Rectal smooth muscle tissue (tissue), 1 donor: ENCODE results near the gene ATG2A.

Experiments
- H3K27ac ChIP-seq: one replicate; pipeline ENCODE4 v1.7.0; 2013; ENCODE audit warnings: low read depth, low read length, inconsistent platforms
- H3K27me3 ChIP-seq: one replicate; pipeline ENCODE4 v1.7.0; 2013; ENCODE audit warnings: low read length; ENCODE audit not compliant: control insufficient read depth, insufficient read depth
- H3K36me3 ChIP-seq: one replicate; pipeline ENCODE4 v1.7.0; 2013; ENCODE audit warnings: low read length; ENCODE audit not compliant: control insufficient read depth, insufficient read depth
- H3K4me1 ChIP-seq: one replicate; pipeline ENCODE4 v1.7.0; 2013; ENCODE audit warnings: low read length; ENCODE audit not compliant: control insufficient read depth, insufficient read depth
- H3K4me3 ChIP-seq: one replicate; pipeline ENCODE4 v1.7.0; 2013; ENCODE audit warnings: low read length
- H3K9ac ChIP-seq: one replicate; pipeline ENCODE4 v1.7.0; 2013; ENCODE audit warnings: low read length

ATG2A gene

GRCh38 chr11:64933213-64933934 is 16.4 kb upstream of the ATG2A start:
- Histone ChIP-seq H3K27me3 (no peaks in the 10 kb centered on the region), H3K4me1 (no peaks in the 10 kb centered on the region), H3K4me3 (no peak overlapping the region), H3K27ac (no peak overlapping the region), H3K9ac (no peak overlapping the region), H3K36me3 (peaks cover 29% of the 10 kb centered on the region)

- no peaks in the 10 kb centered on the region for H3K27me3 ChIP-seq
- no peaks in the 10 kb centered on the region for H3K4me1 ChIP-seq
- no peak overlapping the region for H3K4me3 ChIP-seq
- H3K9ac ChIP-seq: no peak overlapping the region
- peaks cover 33% of the 10 kb centered on the region for H3K36me3 ChIP-seq
- no peak overlapping the region for H3K27ac ChIP-seq
These were observed 15.3 kb upstream of the ATG2A start for GRCh38 chr11:64932324-64932723.

GRCh38 chr11:64931290-64931689 is 14.3 kb upstream of the ATG2A start:
- Histone ChIP-seq H3K4me3 (no peak overlapping the region), H3K27me3 (no peaks in the 10 kb centered on the region), H3K27ac (no peak overlapping the region), H3K4me1 (no peaks in the 10 kb centered on the region), H3K36me3 (peaks cover 33% of the 10 kb centered on the region), H3K9ac (no peak overlapping the region)

GRCh38 chr11:64930340-64930739 is 13.3 kb upstream of the ATG2A start:
- no peak overlapping the region for H3K9ac ChIP-seq
- H3K27ac ChIP-seq: no peak overlapping the region
- H3K4me1 ChIP-seq: peaks cover 2% of the 10 kb centered on the region
- peaks cover 33% of the 10 kb centered on the region for H3K36me3 ChIP-seq
- no peaks in the 10 kb centered on the region for H3K27me3 ChIP-seq
- H3K4me3 ChIP-seq: no peak overlapping the region

- Histone ChIP-seq H3K4me3 (no peak overlapping the region), H3K9ac (no peak overlapping the region), H3K27me3 (no peaks in the 10 kb centered on the region), H3K27ac (no peak overlapping the region), H3K36me3 (peaks cover 33% of the 10 kb centered on the region), H3K4me1 (peaks cover 3% of the 10 kb centered on the region)
These were observed 12.6 kb upstream of the ATG2A start for GRCh38 chr11:64929625-64930024.

GRCh38 chr11:64928957-64929356 is 11.9 kb upstream of the ATG2A start:
- no peak overlapping the region for H3K9ac ChIP-seq
- peaks cover 3% of the 10 kb centered on the region for H3K4me1 ChIP-seq
- H3K4me3 ChIP-seq: no peak overlapping the region
- H3K36me3 ChIP-seq: peaks cover 32% of the 10 kb centered on the region
- no peak overlapping the region for H3K27ac ChIP-seq
- H3K27me3 ChIP-seq: no peaks in the 10 kb centered on the region

GRCh38 chr11:64926689-64927088 is 9.7 kb upstream of the ATG2A start:
- Histone ChIP-seq H3K4me3 (no peak overlapping the region), H3K36me3 (peaks cover 17% of the 10 kb centered on the region), H3K9ac (no peak overlapping the region), H3K27me3 (no peaks in the 10 kb centered on the region), H3K4me1 (peaks cover 6% of the 10 kb centered on the region), H3K27ac (no peak overlapping the region)

GRCh38 chr11:64925536-64926436 is 8.8 kb upstream of the ATG2A start:
- Histone ChIP-seq H3K27me3 (no peaks in the 10 kb centered on the region), H3K27ac (no peak overlapping the region)

GRCh38 chr11:64924910-64925284 is 7.9 kb upstream of the ATG2A start:
- peaks cover 4% of the 10 kb centered on the region for H3K36me3 ChIP-seq
- no peaks in the 10 kb centered on the region for H3K27me3 ChIP-seq
- H3K4me3 ChIP-seq: peak overlapping the region; percentile 86
- peaks cover 6% of the 10 kb centered on the region for H3K4me1 ChIP-seq
- peak overlapping the region; percentile 81 for H3K9ac ChIP-seq
- H3K27ac ChIP-seq: peak overlapping the region; percentile 96

More at GRCh38 chr11:64925536-64926436, 8.8 kb upstream of the ATG2A start:
- H3K4me1 ChIP-seq: peaks cover 6% of the 10 kb centered on the region
- H3K9ac ChIP-seq: no peak overlapping the region
- peak overlapping the region; percentile 86 for H3K4me3 ChIP-seq
- H3K36me3 ChIP-seq: peaks cover 10% of the 10 kb centered on the region

- peak within 1 kb of the TSS; percentile 95 for H3K9ac ChIP-seq
- H3K4me1 ChIP-seq: peaks cover 6% of the 10 kb centered on the region
- peak within 1 kb of the TSS; percentile 96 for H3K27ac ChIP-seq
- H3K27me3 ChIP-seq: no peaks in the 10 kb centered on the region
- peaks cover 4% of the 10 kb centered on the region for H3K36me3 ChIP-seq
- H3K4me3 ChIP-seq: peak within 1 kb of the TSS; percentile 86
These were observed 7.2 kb upstream of the ATG2A start, which contains the start of gene PPP2R5B for GRCh38 chr11:64923944-64924909. Gene PPP2R5B (plus strand): TSS chr11:64924689. CDS start chr11:64925735, 1,046 bp downstream.

- peak overlapping the region; percentile 86 for H3K4me3 ChIP-seq
- H3K27me3 ChIP-seq: no peaks in the 10 kb centered on the region
- peaks cover 2% of the 10 kb centered on the region for H3K36me3 ChIP-seq
- peaks cover 6% of the 10 kb centered on the region for H3K4me1 ChIP-seq
- H3K9ac ChIP-seq: peak overlapping the region; percentile 95
- H3K27ac ChIP-seq: peak overlapping the region; percentile 96
These were observed 6.2 kb upstream of the ATG2A start for GRCh38 chr11:64923151-64923661.
